Lower leg skin (tissue), 3 donors: ENCODE results near the gene PIK3C2B.

Source experiments
- CTCF ChIP-seq, 3 donors: fragments of 450-650 bp; IDR thresholded peaks; one replicate each; pipeline ENCODE4 v1.5.1; 2016; ENCODE audit warnings: antibody characterized with exemption in 3 of 3, mild to moderate bottlenecking in 3 of 3, moderate library complexity in 2 of 3
- POLR2A ChIP-seq, 2 donors: fragments of 450-650 bp; IDR thresholded peaks; one replicate each; pipeline ENCODE4 v1.6.1; 2016 to 2017; ENCODE audit warnings: antibody characterized with exemption in 2 of 2, mild to moderate bottlenecking in 1 of 2, moderate library complexity in 1 of 2

- TF ChIP-seq CTCF (IDR thresholded peaks at IDR 0.05) (no peak), POLR2A (IDR thresholded peaks at IDR 0.05) (no peak)
Observed at GRCh38 chr1:204460346-204460745, 34.3 kb downstream of the PIK3C2B start.
